Omental fat pad (tissue), 4 donors: ENCODE measurements around the gene ABCD4. TPM values are rescaled to one million over a fixed set of nuclear protein-coding genes. Genes with fewer than 3 reads are reported as not detected.

Experiments
- ATAC-seq: fragments of 150-250 bp; one replicate; pipeline ENCODE4 v1.9.1; 2016; ENCODE audit warnings: mild to moderate bottlenecking, moderate library complexity; ENCODE audit not compliant: low FRiP score
- DNase-seq: peaks from one replicate; pipeline ENCODE4 v3.0.0-alpha.2; 2019; ENCODE audit warnings: low spot score
- CTCF ChIP-seq, 3 donors: fragments of 450-650 bp; IDR thresholded peaks; one replicate each; pipeline ENCODE4 v1.5.1; 2016 to 2017; ENCODE audit warnings: antibody characterized with exemption in 3 of 3, mild to moderate bottlenecking in 3 of 3, moderate library complexity in 2 of 3
- total RNA-seq, 4 donors: library from RNA; depleted of rRNA; stranded (reverse); fragments of >200 nt; gene quantifications; one replicate each; pipeline ENCODE4 v1.1.0, GENCODE V29; 2016

The ABCD4 gene
- total RNA-seq, 4 donors from 2014 or later, result 28.2 to 62.1 (median 48.3) TPM

- TF ChIP-seq CTCF (IDR thresholded peaks at IDR 0.05), result peak in 1 of 3 donors; percentile 8
- no peak for ATAC-seq
- no peak for DNase-seq
Measured at GRCh38 chr14:74301594-74302151, 1.1 kb downstream of the ABCD4 start.

GRCh38 chr14:74299061-74299545, 3.6 kb downstream of the ABCD4 start:
- no peak for TF ChIP-seq CTCF (IDR thresholded peaks at IDR 0.05)
- peak; percentile 29 for ATAC-seq
- DNase-seq, result no peak

GRCh38 chr14:74297986-74298385, 4.7 kb downstream of the ABCD4 start:
- no peak for ATAC-seq
- DNase-seq, result no peak
- TF ChIP-seq CTCF (IDR thresholded peaks at IDR 0.05), result no peak

GRCh38 chr14:74296037-74296467, 6.7 kb downstream of the ABCD4 start:
- DNase-seq, result no peak
- TF ChIP-seq CTCF (IDR thresholded peaks at IDR 0.05), result no peak
- ATAC-seq, result no peak

GRCh38 chr14:74293606-74294005, 9.1 kb downstream of the ABCD4 start:
- no peak for DNase-seq
- TF ChIP-seq CTCF (IDR thresholded peaks at IDR 0.05), result no peak
- no peak for ATAC-seq

GRCh38 chr14:74292061-74292460, 10.7 kb downstream of the ABCD4 start:
- ATAC-seq, result no peak
- DNase-seq, result no peak
- TF ChIP-seq CTCF (IDR thresholded peaks at IDR 0.05), result no peak

- no peak for ATAC-seq
- TF ChIP-seq CTCF (IDR thresholded peaks at IDR 0.05), result no peak
- no peak for DNase-seq
Measured at GRCh38 chr14:74290415-74290814, 12.3 kb downstream of the ABCD4 start.
